ENCODE data around the gene ERBB4.

ERBB4 gene

DNA sequence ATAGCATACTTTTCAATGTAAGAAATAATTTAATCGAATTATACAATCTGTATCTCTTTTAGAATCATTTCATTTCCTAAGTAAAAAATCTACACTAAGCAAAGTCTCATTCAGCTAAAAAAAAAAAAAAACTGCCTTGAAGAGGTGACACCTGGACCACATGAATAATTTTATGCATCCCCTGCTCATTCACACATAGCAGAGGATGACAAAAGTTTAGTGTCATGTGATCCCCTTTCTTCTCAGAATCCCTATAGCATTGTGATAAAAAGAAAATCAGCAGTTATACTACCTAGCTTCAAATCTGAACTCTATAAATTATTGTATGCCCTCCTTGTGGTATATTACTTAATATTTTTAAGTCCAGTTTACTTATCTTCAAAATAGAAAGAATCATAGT lies 603.8 kb downstream of the ERBB4 start:
- H3K36me3 ChIP-seq (ENCODE audit: insufficient read depth), result no peaks in the 10 kb centered on the region; the same call in 1 of the 2 replicates
- no peak overlapping the region for H3K4me3 ChIP-seq (IDR thresholded peaks at IDR 0.05; ENCODE audit: insufficient read depth, low read depth, low read length)
- TF ChIP-seq, protein P1, sequence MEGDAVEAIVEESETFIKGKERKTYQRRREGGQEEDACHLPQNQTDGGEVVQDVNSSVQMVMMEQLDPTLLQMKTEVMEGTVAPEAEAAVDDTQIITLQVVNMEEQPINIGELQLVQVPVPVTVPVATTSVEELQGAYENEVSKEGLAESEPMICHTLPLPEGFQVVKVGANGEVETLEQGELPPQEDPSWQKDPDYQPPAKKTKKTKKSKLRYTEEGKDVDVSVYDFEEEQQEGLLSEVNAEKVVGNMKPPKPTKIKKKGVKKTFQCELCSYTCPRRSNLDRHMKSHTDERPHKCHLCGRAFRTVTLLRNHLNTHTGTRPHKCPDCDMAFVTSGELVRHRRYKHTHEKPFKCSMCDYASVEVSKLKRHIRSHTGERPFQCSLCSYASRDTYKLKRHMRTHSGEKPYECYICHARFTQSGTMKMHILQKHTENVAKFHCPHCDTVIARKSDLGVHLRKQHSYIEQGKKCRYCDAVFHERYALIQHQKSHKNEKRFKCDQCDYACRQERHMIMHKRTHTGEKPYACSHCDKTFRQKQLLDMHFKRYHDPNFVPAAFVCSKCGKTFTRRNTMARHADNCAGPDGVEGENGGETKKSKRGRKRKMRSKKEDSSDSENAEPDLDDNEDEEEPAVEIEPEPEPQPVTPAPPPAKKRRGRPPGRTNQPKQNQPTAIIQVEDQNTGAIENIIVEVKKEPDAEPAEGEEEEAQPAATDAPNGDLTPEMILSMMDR (conservative IDR thresholded peaks at IDR 0.05; ENCODE audit: low read depth, low read length), result no peak
- no peaks in the 10 kb centered on the region for H4K20me1 ChIP-seq (ENCODE audit: insufficient read depth)
- H3K4me2 ChIP-seq, result no peak overlapping the region
- H3K4me1 ChIP-seq (ENCODE audit: low read depth, poor library complexity, severe bottlenecking), result peaks cover 35% of the 10 kb centered on the region
- no peaks in the 10 kb centered on the region for H3K27me3 ChIP-seq (ENCODE audit: insufficient read depth, low read depth)
- no peaks in the 10 kb centered on the region for H3K79me2 ChIP-seq (ENCODE audit: insufficient read depth, low read depth)
- H2AFZ ChIP-seq (ENCODE audit: low read depth), result no peak overlapping the region
- no peak overlapping the region for H3K9ac ChIP-seq
- no peak overlapping the region for H3K27ac ChIP-seq

- no peak overlapping the region for H3K4me3 ChIP-seq (IDR thresholded peaks at IDR 0.05; ENCODE audit: insufficient read depth, low read depth, low read length)
- H3K79me2 ChIP-seq (ENCODE audit: insufficient read depth, low read depth), result no peaks in the 10 kb centered on the region
- H3K27ac ChIP-seq, result peak overlapping the region; percentile 94
- H2AFZ ChIP-seq (ENCODE audit: low read depth), result peak overlapping the region; percentile 63; the same call in 1 of the 2 replicates
- no peaks in the 10 kb centered on the region; the same call in 1 of the 2 replicates for H3K36me3 ChIP-seq (ENCODE audit: insufficient read depth)
- no peaks in the 10 kb centered on the region for H4K20me1 ChIP-seq (ENCODE audit: insufficient read depth)
- H3K27me3 ChIP-seq (ENCODE audit: insufficient read depth, low read depth), result no peaks in the 10 kb centered on the region
- H3K9ac ChIP-seq, result no peak overlapping the region; the same call in 1 of the 2 replicates
- peaks cover 40% of the 10 kb centered on the region for H3K4me1 ChIP-seq (ENCODE audit: low read depth, poor library complexity, severe bottlenecking)
- peak overlapping the region; percentile 99 for H3K4me2 ChIP-seq
- TF ChIP-seq, protein P1 (conservative IDR thresholded peaks at IDR 0.05; ENCODE audit: low read depth, low read length), result no peak
Measured at GRCh38 chr2:211931314-211931713, 607.3 kb downstream of the ERBB4 start.

- H3K4me1 ChIP-seq (ENCODE audit: low read depth, poor library complexity, severe bottlenecking), result peaks cover 40% of the 10 kb centered on the region
- peak overlapping the region; percentile 99 for H3K4me2 ChIP-seq
- H3K27ac ChIP-seq, result peak overlapping the region; percentile 94
- H3K4me3 ChIP-seq (IDR thresholded peaks at IDR 0.05; ENCODE audit: insufficient read depth, low read depth, low read length), result peak overlapping the region; percentile 43
- no peaks in the 10 kb centered on the region for H4K20me1 ChIP-seq (ENCODE audit: insufficient read depth)
- peak overlapping the region; percentile 63; the same call in 1 of the 2 replicates for H2AFZ ChIP-seq (ENCODE audit: low read depth)
- H3K79me2 ChIP-seq (ENCODE audit: insufficient read depth, low read depth), result no peaks in the 10 kb centered on the region
- TF ChIP-seq, protein P1 (conservative IDR thresholded peaks at IDR 0.05; ENCODE audit: low read depth, low read length), result no peak
- no peaks in the 10 kb centered on the region; the same call in 1 of the 2 replicates for H3K36me3 ChIP-seq (ENCODE audit: insufficient read depth)
- peak overlapping the region; percentile 73 for H3K9ac ChIP-seq
- no peaks in the 10 kb centered on the region for H3K27me3 ChIP-seq (ENCODE audit: insufficient read depth, low read depth)
Measured at GRCh38 chr2:211930331-211930730, 608.3 kb downstream of the ERBB4 start.

GRCh38 chr2:211928201-211928600 lies 610.4 kb downstream of the ERBB4 start:
- Histone ChIP-seq H4K20me1 (ENCODE audit: insufficient read depth) (no peaks in the 10 kb centered on the region), H3K4me1 (ENCODE audit: low read depth, poor library complexity, severe bottlenecking) (peaks cover 40% of the 10 kb centered on the region), H3K4me3 (IDR thresholded peaks at IDR 0.05; ENCODE audit: insufficient read depth, low read depth, low read length) (no peak overlapping the region), H3K4me2 (no peak overlapping the region), H3K27ac (no peak overlapping the region), H3K27me3 (ENCODE audit: insufficient read depth, low read depth) (no peaks in the 10 kb centered on the region), H3K79me2 (ENCODE audit: insufficient read depth, low read depth) (no peaks in the 10 kb centered on the region), H2AFZ (ENCODE audit: low read depth) (no peak overlapping the region), H3K9ac (no peak overlapping the region), H3K36me3 (ENCODE audit: insufficient read depth) (no peaks in the 10 kb centered on the region; the same call in 1 of the 2 replicates)
- TF ChIP-seq, protein P1 (conservative IDR thresholded peaks at IDR 0.05; ENCODE audit: low read depth, low read length), result no peak

All from KMS-11 (cell line).